NB4 (cell line): Measurements from ENCODE around the gene BOC.

Source experiments
- DNase-seq: peaks from one replicate; pipeline ENCODE4 v3.0.0; 2010; ENCODE audit warnings: low read depth
- H3K4me3 ChIP-seq: one replicate; pipeline ENCODE4 v1.5.1; 2011; ENCODE audit warnings: mild to moderate bottlenecking, low read depth, low read length, moderate library complexity
- MYC ChIP-seq: IDR thresholded peaks from 2 replicates; pipeline ENCODE4 v1.6.1; 2011; ENCODE audit warnings: low read depth, low read length
- POLR2A ChIP-seq: IDR thresholded peaks from 2 replicates; pipeline ENCODE4 v1.6.1; 2011; ENCODE audit warnings: mild to moderate bottlenecking; ENCODE audit not compliant: insufficient read length; ENCODE audit errors: extremely low read depth
- TF ChIP-seq, protein P1 (sequence below): IDR thresholded peaks from 2 replicates; pipeline ENCODE4 v1.6.1; 2011; ENCODE audit warnings: low read depth, low read length
- TF ChIP-seq, protein P2 (sequence below): IDR thresholded peaks from one replicate; pipeline ENCODE4 v1.5.1; 2012; ENCODE audit warnings: low read depth, low read length

BOC gene

DNA sequence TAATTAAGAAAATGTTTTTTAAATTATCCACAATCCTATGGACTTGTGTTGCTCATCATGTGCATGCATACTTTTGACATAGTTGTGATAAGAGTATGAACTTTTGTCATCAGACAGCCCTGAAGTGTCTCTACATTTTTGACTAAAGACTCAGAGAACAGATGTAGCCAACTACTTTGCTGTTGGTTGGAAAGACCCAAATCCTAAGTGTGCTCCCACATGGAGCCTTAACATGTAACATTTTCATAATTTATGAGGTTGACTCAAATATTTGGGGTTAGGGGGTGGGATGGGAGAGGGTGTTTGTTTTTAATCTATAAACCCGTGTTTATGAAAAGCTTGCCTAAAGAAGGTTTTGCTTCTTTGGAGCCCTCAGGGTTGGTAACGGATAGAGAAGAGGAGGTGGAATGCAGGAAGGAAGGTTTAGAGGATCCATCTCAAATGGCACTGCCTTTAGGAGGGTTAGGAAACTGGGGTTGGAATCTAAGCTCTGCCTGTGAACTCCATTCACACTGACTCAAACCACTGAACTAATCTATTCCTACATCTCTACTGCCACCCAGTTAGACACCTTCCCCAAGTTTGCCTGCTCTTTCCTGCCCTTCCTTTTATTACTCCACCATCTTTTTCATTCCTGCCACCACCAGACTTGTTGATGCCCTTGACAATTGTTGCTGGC lies 3.7 kb downstream of the BOC start:
- no peak for DNase-seq
- TF ChIP-seq POLR2A: no peak
- TF ChIP-seq, protein P1, sequence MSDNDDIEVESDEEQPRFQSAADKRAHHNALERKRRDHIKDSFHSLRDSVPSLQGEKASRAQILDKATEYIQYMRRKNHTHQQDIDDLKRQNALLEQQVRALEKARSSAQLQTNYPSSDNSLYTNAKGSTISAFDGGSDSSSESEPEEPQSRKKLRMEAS: no peak
- no peak for TF ChIP-seq MYC
- TF ChIP-seq, protein P2, sequence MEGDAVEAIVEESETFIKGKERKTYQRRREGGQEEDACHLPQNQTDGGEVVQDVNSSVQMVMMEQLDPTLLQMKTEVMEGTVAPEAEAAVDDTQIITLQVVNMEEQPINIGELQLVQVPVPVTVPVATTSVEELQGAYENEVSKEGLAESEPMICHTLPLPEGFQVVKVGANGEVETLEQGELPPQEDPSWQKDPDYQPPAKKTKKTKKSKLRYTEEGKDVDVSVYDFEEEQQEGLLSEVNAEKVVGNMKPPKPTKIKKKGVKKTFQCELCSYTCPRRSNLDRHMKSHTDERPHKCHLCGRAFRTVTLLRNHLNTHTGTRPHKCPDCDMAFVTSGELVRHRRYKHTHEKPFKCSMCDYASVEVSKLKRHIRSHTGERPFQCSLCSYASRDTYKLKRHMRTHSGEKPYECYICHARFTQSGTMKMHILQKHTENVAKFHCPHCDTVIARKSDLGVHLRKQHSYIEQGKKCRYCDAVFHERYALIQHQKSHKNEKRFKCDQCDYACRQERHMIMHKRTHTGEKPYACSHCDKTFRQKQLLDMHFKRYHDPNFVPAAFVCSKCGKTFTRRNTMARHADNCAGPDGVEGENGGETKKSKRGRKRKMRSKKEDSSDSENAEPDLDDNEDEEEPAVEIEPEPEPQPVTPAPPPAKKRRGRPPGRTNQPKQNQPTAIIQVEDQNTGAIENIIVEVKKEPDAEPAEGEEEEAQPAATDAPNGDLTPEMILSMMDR: no peak
- no peak overlapping the region for H3K4me3 ChIP-seq

GRCh38 chr3:113216393-113216792 lies 5.0 kb downstream of the BOC start:
- no peak for TF ChIP-seq MYC
- TF ChIP-seq, protein P2: no peak
- TF ChIP-seq, protein P1: no peak
- no peak for TF ChIP-seq POLR2A
- no peak for DNase-seq
- no peak overlapping the region for H3K4me3 ChIP-seq

GRCh38 chr3:113218011-113218680 lies 6.8 kb downstream of the BOC start:
- TF ChIP-seq MYC (no peak), POLR2A (no peak)
- TF ChIP-seq, protein P1: no peak
- TF ChIP-seq, protein P2: no peak
- DNase-seq: no peak
- H3K4me3 ChIP-seq: no peak overlapping the region

DNA sequence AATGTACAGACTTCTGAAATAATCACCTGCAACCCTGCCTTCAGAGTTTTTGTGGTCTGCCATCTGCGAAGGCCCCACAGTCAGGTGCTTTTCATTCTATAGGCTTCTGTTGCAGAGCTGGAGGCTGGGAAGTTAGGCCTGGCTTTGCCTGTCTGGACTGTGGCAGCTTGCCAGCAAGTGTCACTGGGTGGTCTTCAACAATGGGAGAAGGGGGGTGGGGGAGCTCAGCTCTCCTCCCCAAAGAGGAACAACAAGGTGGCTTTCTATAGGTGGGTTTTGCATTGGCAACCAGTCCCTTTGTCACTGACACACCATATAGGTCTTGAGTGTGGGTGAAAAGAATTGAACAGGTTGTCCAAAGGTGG lies 7.3 kb downstream of the BOC start:
- TF ChIP-seq, protein P2: no peak

DNA sequence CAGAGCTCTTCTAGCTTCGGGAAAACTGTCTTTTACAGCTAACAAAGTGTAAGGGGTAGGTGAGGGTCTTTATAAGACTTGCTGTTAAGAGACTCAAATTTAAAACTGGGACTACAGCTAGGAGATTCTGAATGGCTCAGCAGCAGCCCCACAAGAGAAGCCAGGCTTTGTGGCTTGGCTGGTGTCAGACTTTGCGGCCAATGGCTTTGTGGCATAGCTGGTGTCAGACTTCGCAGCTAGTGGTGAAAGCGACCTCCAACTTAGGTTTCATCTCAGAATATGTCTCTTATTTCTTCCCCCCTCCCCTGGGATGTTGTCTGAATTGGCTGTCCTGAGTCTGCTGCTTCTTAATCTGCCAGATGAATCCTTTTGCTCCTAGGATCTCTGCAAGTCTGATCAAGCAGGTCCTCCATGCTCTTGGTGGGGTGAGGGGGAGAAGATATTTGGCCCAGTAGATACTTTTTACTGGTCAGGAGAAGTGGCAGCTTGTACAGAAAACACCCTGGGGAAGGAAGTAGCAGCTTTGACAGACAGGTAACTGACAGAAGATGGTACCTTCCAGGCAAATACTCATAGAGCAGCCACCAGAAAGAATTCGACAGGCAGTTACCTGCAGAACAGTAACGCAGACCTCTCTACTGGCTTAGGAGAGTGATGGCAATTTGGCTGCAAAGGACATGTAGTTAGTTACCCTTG lies 8.4 kb downstream of the BOC start:
- no peak overlapping the region for H3K4me3 ChIP-seq
- TF ChIP-seq, protein P2: no peak
- TF ChIP-seq POLR2A (no peak), MYC (no peak)
- TF ChIP-seq, protein P1: no peak
- DNase-seq: no peak

More for the DNA sequence above, 7.3 kb downstream of the BOC start:
- no peak overlapping the region for H3K4me3 ChIP-seq
- no peak for DNase-seq
